Mucosa of descending colon (tissue), 3 donors: Measurements from ENCODE around the gene ADORA2A. TPM values are rescaled to one million over a fixed set of nuclear protein-coding genes. Genes with fewer than 3 reads are reported as not detected.

Experiments used
- ATAC-seq: fragments of 200-7000 bp; cut with Tn5 transposase; one replicate; pipeline ENCODE4 v1.9.1; 2020; ENCODE audit warnings: mild to moderate bottlenecking, moderate library complexity
- DNase-seq, 3 donors: peaks; one replicate each; pipeline ENCODE4 v3.0.0-alpha.2; 2020
- H3K36me3 ChIP-seq: fragments of 200-600 bp; one replicate; pipeline ENCODE4 v1.8.0; 2021; ENCODE audit warnings: low read depth, mild to moderate bottlenecking
- H3K4me1 ChIP-seq: fragments of 200-600 bp; one replicate; pipeline ENCODE4 v1.8.0; 2021; ENCODE audit warnings: low read depth, mild to moderate bottlenecking
- H3K4me3 ChIP-seq: fragments of 200-600 bp; one replicate; pipeline ENCODE4 v1.8.0; 2021; ENCODE audit warnings: mild to moderate bottlenecking
- H3K9me3 ChIP-seq: fragments of 200-600 bp; one replicate; pipeline ENCODE4 v1.8.0; 2021; ENCODE audit warnings: mild to moderate bottlenecking
- intact Hi-C, 2 donors: fragments of 100-400 bp; cut with DNase I in 1 of 2; cut with micrococcal nuclease in 1 of 2; formaldehyde crosslinking; loops; one replicate each; pipeline versions ENCODE4 v1.11.0 to v1.11.1; 2022; cut with DNase I, micrococcal nuclease
- total RNA-seq, 3 donors: library from RNA; stranded (reverse); fragmentation: NEBNext Ultra II Directional in 2 of 3; extraction: Animal tissue kit (Norgen Biotek cat#: 25700) in 2 of 3; gene quantifications; one replicate each; pipeline versions ENCODE4 v1.2.1 to v1.2.4, GENCODE V29; 2021 to 2023
- TF ChIP-seq, protein P1 (sequence below): fragments of 200-600 bp; IDR thresholded peaks from one replicate; pipeline ENCODE4 v1.8.0; 2022; ENCODE audit warnings: antibody characterized with exemption, mild to moderate bottlenecking
- donor health status: DM: no; HTN: no; CAD: no; lungs with moderate emphysema.
- donor health status: DM: no; HTN: no; CAD: no.
- donor health status: DM: no; HTN: yes; CAD: no.

ADORA2A gene
- total RNA-seq, 3 donors from 2014 or later = 2.1 to 4.0 (median 3.6) TPM

GRCh38 chr22:24432059-24432853, 4.9 kb downstream of the ADORA2A start:
- intact Hi-C loops = no loop called here
- Histone ChIP-seq H3K36me3 (no peaks in the 10 kb centered on the region), H3K9me3 (no peaks in the 10 kb centered on the region), H3K4me1 (peaks cover 36% of the 10 kb centered on the region), H3K4me3 (no peak overlapping the region)
- DNase-seq (peak in 2 of 3 donors; percentile 69 to 75), ATAC-seq (peak; percentile 12)
- TF ChIP-seq, protein P1, sequence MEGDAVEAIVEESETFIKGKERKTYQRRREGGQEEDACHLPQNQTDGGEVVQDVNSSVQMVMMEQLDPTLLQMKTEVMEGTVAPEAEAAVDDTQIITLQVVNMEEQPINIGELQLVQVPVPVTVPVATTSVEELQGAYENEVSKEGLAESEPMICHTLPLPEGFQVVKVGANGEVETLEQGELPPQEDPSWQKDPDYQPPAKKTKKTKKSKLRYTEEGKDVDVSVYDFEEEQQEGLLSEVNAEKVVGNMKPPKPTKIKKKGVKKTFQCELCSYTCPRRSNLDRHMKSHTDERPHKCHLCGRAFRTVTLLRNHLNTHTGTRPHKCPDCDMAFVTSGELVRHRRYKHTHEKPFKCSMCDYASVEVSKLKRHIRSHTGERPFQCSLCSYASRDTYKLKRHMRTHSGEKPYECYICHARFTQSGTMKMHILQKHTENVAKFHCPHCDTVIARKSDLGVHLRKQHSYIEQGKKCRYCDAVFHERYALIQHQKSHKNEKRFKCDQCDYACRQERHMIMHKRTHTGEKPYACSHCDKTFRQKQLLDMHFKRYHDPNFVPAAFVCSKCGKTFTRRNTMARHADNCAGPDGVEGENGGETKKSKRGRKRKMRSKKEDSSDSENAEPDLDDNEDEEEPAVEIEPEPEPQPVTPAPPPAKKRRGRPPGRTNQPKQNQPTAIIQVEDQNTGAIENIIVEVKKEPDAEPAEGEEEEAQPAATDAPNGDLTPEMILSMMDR = no peak

DNA sequence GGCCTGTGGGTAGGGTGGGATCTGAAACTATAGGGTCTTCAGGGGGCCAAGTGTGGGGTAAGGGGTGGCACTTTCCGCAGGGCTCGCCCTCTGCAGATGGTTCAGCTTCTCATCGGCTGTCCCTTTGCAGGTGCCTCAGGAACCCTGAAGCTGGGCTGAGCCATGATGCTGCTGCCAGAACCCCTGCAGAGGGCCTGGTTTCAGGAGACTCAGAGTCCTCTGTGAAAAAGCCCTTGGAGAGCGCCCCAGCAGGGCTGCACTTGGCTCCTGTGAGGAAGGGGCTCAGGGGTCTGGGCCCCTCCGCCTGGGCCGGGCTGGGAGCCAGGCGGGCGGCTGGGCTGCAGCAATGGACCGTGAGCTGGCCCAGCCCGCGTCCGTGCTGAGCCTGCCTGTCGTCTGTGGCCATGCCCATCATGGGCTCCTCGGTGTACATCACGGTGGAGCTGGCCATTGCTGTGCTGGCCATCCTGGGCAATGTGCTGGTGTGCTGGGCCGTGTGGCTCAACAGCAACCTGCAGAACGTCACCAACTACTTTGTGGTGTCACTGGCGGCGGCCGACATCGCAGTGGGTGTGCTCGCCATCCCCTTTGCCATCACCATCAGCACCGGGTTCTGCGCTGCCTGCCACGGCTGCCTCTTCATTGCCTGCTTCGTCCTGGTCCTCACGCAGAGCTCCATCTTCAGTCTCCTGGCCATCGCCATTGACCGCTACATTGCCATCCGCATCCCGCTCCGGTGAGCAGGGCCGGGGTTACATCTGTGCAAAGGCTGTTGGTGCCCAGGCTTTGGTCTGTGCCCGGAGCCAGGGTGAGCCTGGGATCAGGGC, 5.8 kb downstream of the ADORA2A start:
- TF ChIP-seq, protein P1 = no peak
- intact Hi-C loops = no loop called here
- H3K36me3 ChIP-seq = no peaks in the 10 kb centered on the region
- DNase-seq (no peak), ATAC-seq (no peak)
- no peaks in the 10 kb centered on the region for H3K9me3 ChIP-seq
- no peak overlapping the region for H3K4me3 ChIP-seq
- H3K4me1 ChIP-seq = peaks cover 36% of the 10 kb centered on the region

DNA sequence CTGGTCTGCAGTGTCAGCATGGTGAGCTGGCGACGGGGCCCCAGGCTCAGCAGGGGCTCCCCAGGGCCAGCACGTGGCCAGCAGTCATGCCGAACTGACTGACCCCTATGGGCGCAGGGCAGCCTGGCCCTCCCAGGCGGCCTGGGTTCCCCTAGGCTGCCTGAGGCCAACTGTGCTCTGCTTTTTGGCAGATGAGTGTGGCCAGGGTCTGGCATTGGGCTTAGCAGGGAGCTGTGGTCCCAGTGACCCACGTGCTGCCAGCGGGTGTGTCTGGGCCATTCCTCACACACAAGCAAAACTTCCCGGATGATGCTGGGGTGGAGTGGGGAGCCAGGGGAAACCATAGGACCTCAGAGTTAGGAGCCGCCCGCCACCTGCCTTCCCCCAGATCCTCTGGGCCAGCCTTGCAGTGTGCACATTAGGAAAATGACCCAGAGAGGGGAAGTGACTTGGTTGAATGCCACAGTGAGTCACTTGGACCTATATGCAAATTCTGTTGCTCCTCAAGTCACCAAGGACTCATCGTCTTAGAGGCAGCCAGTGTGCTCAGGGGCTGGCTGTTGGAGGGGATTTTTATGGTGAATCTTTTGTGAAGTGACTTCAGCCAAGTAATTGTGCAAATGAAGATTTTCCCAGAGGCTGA, 6.5 kb downstream of the ADORA2A start:
- no peak overlapping the region for H3K4me3 ChIP-seq
- H3K9me3 ChIP-seq = no peaks in the 10 kb centered on the region
- TF ChIP-seq, protein P1 = no peak
- peaks cover 36% of the 10 kb centered on the region for H3K4me1 ChIP-seq
- DNase-seq (peak in 1 of 3 donors; percentile 38), ATAC-seq (peak; percentile 67)
- H3K36me3 ChIP-seq = no peaks in the 10 kb centered on the region
- intact Hi-C loops = no loop called here

DNA sequence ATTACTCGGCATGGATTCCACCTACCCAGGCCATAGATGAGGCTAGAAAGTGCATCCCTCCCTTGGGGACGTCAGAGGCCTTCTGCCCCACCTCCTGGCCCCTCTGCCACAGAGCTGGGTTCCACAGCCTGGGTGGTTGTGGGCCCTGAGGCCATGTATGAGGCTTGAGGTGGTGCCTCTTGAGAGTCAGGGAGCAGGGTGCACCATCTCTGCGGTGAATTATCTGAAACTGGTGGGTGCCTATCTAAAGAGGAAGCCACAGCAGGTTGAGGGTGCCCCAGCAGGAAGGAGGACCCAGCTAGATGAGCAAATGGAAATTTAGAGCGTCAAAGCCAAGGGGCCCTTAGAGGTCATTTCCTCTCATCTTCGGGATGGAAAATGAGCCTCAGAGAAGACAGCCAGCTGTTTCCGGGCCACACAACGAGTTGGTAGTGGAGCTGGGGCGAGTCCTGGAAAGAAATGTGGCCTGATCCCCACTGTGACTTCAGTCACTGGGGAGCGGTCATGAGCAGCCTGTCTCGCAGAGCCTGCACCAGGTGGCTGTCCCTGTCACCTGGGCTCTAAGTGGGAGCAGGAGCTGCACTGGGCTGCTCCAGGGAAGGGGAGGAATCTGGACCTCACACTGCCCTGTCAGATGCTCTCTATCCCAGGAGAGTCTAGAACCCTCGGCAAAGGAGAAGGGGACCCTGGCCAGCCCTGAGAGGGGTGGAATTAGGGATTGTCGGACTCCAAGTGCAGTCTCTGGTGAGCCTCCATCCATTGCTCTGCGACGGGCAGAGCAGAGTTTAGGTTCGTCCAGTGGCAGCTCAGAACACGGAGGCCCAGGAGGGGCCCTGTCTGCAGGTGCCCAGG, 7.3 kb downstream of the ADORA2A start:
- TF ChIP-seq, protein P1 = no peak
- peaks cover 36% of the 10 kb centered on the region for H3K4me1 ChIP-seq
- DNase-seq (peak; percentile 51 to 76 (median 65)), ATAC-seq (peak; percentile 73)
- intact Hi-C loops = no loop called here
- no peaks in the 10 kb centered on the region for H3K9me3 ChIP-seq
- H3K36me3 ChIP-seq = no peaks in the 10 kb centered on the region
- H3K4me3 ChIP-seq = no peak overlapping the region

DNA sequence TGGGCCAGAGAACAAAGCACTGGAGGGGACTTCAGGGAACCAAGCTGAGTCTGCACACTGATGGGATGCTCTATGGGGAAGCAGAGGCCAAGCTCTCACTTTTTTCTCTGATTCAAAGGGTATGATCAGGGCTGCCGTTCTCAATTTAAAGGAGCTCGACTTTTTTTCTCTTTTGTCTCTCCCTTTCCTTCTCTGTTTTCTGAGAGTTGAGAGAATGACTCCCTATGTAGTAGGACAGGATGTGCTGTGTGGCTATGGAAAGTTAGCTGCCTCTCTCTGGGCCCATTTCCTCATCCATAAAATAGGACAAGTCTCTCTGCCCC, 7.9 kb downstream of the ADORA2A start:
- Histone ChIP-seq H3K9me3 (no peaks in the 10 kb centered on the region), H3K36me3 (no peaks in the 10 kb centered on the region), H3K4me1 (peaks cover 36% of the 10 kb centered on the region), H3K4me3 (no peak overlapping the region)
- no peak for ATAC-seq
- intact Hi-C loops = no loop called here
- no peak for DNase-seq
- TF ChIP-seq, protein P1 = no peak
